MCF 10A (cell line): ENCODE results near the gene STARD13. TPM values are rescaled to one million over a fixed set of nuclear protein-coding genes. Genes with fewer than 3 reads are reported as not detected.

Source experiments
- BruUV-seq: library from RNA; stranded (reverse); fragments of 400-500 nt; replicated peaks from 2 replicates; lab custom pipeline; 2021; lab: Mats Ljungman, UMichigan
- CTCF ChIA-PET: fragments of 300-600 bp; sonication (Branson Sonifier 250); formaldehyde crosslinking; extraction: SDS; loops from one replicate; lab custom pipeline; 2021; ENCODE audit warnings: antibody characterized with exemption, inconsistent platforms; lab: Yijun Ruan, JAX
- POLR2A ChIA-PET: fragments of 300-600, 350-650 bp; sonication (Branson Sonifier 250); formaldehyde crosslinking; extraction: SDS; loops from one replicate; lab custom pipeline; 2020; ENCODE audit warnings: antibody characterized with exemption, inconsistent platforms; lab: Yijun Ruan, JAX
- DNase-seq: peaks from one replicate; pipeline ENCODE4 v3.0.0-alpha.2; 2018; ENCODE audit not compliant: unreplicated experiment
- H3K27ac Mint-ChIP-seq: one replicate; pipeline ENCODE4 v1.8.0; 2022; ENCODE audit warnings: mild to moderate bottlenecking, low read depth, mixed read lengths; ENCODE audit not compliant: unreplicated experiment
- H3K27me3 Mint-ChIP-seq: one replicate; pipeline ENCODE4 v1.8.0; 2022; ENCODE audit warnings: mixed read lengths; ENCODE audit not compliant: insufficient read depth, unreplicated experiment
- H3K36me3 Mint-ChIP-seq: one replicate; pipeline ENCODE4 v1.8.0; 2022; ENCODE audit warnings: mild to moderate bottlenecking, moderate library complexity, mixed read lengths; ENCODE audit not compliant: insufficient read depth, unreplicated experiment
- H3K4me1 Mint-ChIP-seq: one replicate; pipeline ENCODE4 v1.8.0; 2022; ENCODE audit warnings: mixed read lengths; ENCODE audit not compliant: insufficient read depth, unreplicated experiment
- H3K4me3 Mint-ChIP-seq: one replicate; pipeline ENCODE4 v1.8.0; 2022; ENCODE audit warnings: mild to moderate bottlenecking, moderate library complexity, mixed read lengths; ENCODE audit not compliant: unreplicated experiment
- H3K9me3 Mint-ChIP-seq: one replicate; pipeline ENCODE4 v1.8.0; 2022; ENCODE audit warnings: mixed read lengths; ENCODE audit not compliant: unreplicated experiment
- intact Hi-C: fragments of 100-400 bp; cut with micrococcal nuclease; formaldehyde crosslinking; loops from 2 replicates; pipeline ENCODE4 v1.14.1; 2022
- total RNA-seq: library from RNA; stranded (reverse); gene quantifications from 2 replicates; pipeline ENCODE4 v1.2.3, GENCODE V29; 2022
- TF ChIP-seq, protein P1 (sequence below): fragments of 200-600 bp; IDR thresholded peaks from one replicate; pipeline ENCODE4 v1.8.0; 2022; ENCODE audit warnings: antibody characterized with exemption, mild to moderate bottlenecking; ENCODE audit not compliant: unreplicated experiment

Gene STARD13
- total RNA-seq, 1 experiment from 2014 or later: 31.9 TPM

DNA sequence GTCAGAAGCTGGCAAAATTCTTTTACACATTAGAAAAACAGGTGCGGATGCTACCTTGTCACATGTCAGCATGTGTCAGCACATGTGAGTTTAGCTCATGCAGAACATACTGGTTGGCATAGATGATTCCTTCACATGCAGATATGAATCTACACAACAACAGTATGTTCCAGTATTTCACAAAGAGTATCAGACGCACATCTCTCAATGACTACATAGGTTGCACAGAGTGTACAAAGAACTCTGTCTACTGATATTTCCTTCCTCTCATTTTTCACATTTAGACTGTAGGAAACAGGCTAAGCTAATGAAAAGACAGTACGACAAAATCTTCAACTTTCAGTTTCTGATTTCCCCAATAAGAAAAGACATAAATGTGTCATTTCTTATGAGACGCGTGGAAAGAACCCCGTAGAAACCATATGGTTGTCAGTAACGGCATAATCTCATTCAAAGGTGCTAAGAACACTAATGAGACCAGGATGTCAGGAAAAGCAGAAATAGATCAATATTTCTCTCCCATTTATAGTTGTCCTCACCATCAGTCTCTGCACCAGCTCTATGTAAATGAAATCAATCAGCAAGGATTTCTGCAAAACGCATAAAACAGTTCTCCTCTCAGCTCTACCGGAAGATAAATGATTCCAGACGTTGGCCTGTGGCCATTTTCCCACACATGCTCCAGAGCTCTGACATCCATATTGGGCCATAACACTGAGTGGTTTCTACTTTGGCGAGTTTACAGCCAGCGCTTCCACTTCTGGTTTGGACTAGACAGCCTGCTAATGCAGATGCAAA lies 81.2 kb downstream of the STARD13 start:
- intact Hi-C loops: no loop called here
- Mint-ChIP-seq H3K9me3 (no peaks in the 10 kb centered on the region), H3K4me3 (no peak overlapping the region), H3K27ac (no peak overlapping the region), H3K36me3 (peaks cover 52% of the 10 kb centered on the region), H3K4me1 (peaks cover 48% of the 10 kb centered on the region), H3K27me3 (no peaks in the 10 kb centered on the region)
- no TSS peak for BruUV-seq
- no peak for DNase-seq
- ChIA-PET CTCF (interaction anchor here (0.6 to 1.5 kb wide), 2 partner anchors 24 to 473 kb away, joined by 3 to 4 read pairs; no protein-coding TSS in a partner anchor), POLR2A (interaction anchor here (1.5 to 2.3 kb wide), 2 partner anchors 31 to 34 kb away, joined by 4 to 7 read pairs; no protein-coding TSS in a partner anchor)
- TF ChIP-seq, protein P1, sequence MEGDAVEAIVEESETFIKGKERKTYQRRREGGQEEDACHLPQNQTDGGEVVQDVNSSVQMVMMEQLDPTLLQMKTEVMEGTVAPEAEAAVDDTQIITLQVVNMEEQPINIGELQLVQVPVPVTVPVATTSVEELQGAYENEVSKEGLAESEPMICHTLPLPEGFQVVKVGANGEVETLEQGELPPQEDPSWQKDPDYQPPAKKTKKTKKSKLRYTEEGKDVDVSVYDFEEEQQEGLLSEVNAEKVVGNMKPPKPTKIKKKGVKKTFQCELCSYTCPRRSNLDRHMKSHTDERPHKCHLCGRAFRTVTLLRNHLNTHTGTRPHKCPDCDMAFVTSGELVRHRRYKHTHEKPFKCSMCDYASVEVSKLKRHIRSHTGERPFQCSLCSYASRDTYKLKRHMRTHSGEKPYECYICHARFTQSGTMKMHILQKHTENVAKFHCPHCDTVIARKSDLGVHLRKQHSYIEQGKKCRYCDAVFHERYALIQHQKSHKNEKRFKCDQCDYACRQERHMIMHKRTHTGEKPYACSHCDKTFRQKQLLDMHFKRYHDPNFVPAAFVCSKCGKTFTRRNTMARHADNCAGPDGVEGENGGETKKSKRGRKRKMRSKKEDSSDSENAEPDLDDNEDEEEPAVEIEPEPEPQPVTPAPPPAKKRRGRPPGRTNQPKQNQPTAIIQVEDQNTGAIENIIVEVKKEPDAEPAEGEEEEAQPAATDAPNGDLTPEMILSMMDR: no peak

DNA sequence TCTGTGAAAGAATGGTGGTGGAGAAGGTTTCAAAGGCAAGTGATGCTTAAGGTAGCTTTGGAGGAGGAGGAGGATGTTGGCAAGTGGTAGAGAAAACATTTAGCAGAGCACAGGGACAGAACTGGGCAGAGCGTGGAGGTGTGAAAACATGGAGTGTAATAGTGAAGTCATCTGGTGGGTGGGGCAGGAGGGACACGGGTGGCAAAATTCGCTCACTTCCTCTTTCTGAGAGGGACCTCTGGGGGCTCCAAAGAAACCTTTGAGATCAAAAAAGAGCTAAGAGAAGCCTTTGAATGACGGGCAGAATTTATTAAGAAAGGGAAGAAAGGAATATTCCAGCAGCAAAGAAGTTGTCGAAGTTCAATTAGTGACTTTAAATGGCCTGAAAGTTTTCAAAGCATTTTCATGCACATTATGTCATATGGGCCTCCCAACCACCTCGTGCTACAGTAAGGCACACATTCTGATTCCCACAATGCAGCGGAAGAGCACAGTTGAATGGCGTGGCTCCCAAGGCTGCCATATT lies 82.8 kb downstream of the STARD13 start:
- Mint-ChIP-seq H3K27ac (peak overlapping the region; percentile 41), H3K4me1 (peaks cover 44% of the 10 kb centered on the region), H3K27me3 (no peaks in the 10 kb centered on the region), H3K36me3 (peaks cover 48% of the 10 kb centered on the region), H3K4me3 (no peak overlapping the region), H3K9me3 (no peaks in the 10 kb centered on the region)
- ChIA-PET POLR2A (no interaction called here), CTCF (no interaction called here)
- TF ChIP-seq, protein P1: no peak
- BruUV-seq: no TSS peak
- intact Hi-C loops: no loop called here
- no peak for DNase-seq

DNA sequence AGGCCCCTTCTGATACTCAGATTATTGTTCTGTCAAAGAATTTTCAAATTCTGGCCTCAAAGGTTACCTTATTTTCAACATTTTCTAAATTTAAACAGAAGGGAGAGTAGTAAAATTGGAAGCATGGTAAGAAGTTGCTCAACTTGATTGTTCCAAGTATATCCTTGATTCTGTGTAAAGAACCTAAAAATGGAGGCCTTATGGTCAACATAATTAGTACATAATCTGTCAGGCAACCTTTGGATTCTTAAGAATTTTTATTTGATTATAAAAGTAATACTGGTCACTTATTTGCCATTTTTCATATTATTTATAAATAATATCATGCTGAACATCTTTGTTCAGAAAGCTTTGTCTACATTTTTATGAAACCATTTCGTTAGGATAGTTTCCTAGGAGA lies 83.9 kb downstream of the STARD13 start:
- no TSS peak for BruUV-seq
- POLR2A ChIA-PET: no interaction called here
- CTCF ChIA-PET: no interaction called here

More for the DNA sequence above, 83.9 kb downstream of the STARD13 start:
- Mint-ChIP-seq H3K27ac (peak overlapping the region; percentile 41), H3K4me3 (no peak overlapping the region), H3K4me1 (peaks cover 34% of the 10 kb centered on the region), H3K9me3 (no peaks in the 10 kb centered on the region), H3K36me3 (peaks cover 50% of the 10 kb centered on the region), H3K27me3 (no peaks in the 10 kb centered on the region)
- TF ChIP-seq, protein P1: no peak
- intact Hi-C loops: no loop called here
- DNase-seq: no peak
